Mucosa of stomach (tissue), 1 donor: ENCODE data around the gene GPR39.

Source experiments
- H3K27me3 ChIP-seq: one replicate; pipeline ENCODE4 v1.7.0; 2013; ENCODE audit warnings: mild to moderate bottlenecking, low read length; ENCODE audit not compliant: control insufficient read depth, insufficient read depth
- H3K36me3 ChIP-seq: one replicate; pipeline ENCODE4 v1.7.0; 2013; ENCODE audit warnings: low read length; ENCODE audit not compliant: control insufficient read depth, insufficient read depth
- H3K4me1 ChIP-seq: one replicate; pipeline ENCODE4 v1.7.0; 2013; ENCODE audit warnings: mild to moderate bottlenecking, low read length; ENCODE audit not compliant: control insufficient read depth, insufficient read depth
- H3K4me3 ChIP-seq: one replicate; pipeline ENCODE4 v1.7.0; 2013; ENCODE audit warnings: low read length
- H3K9ac ChIP-seq: one replicate; pipeline ENCODE4 v1.7.0; 2013; ENCODE audit warnings: mild to moderate bottlenecking, low read length, moderate library complexity
- H3K9me3 ChIP-seq: one replicate; pipeline ENCODE4 v1.7.0; 2013; ENCODE audit warnings: mild to moderate bottlenecking, low read length, moderate library complexity; ENCODE audit not compliant: control insufficient read depth
- donor health status: Pancreatic carcinoma.

Gene GPR39

DNA sequence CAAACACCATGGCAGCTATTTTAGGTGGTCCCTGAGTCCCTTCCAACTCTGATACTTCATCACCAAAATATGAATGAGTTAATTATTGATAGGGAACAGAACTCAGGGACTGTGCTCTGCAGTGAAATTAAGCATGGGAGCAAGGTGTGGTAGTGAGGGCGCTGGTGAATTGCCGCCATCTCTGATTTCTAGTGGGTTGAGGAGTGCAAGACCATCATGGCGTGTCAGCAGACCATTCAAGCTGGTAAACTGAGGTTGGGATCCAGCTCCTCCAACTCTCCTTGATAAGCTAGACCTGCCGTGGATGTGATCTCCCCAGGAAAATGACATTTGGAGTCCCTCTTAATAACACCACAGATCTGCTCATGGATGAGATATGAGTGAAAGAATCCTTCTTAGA is 183.0 kb downstream of the GPR39 start:
- no peaks in the 10 kb centered on the region for H3K4me1 ChIP-seq
- no peak overlapping the region for H3K9ac ChIP-seq
- no peaks in the 10 kb centered on the region for H3K36me3 ChIP-seq
- no peaks in the 10 kb centered on the region for H3K9me3 ChIP-seq
- no peaks in the 10 kb centered on the region for H3K27me3 ChIP-seq
- no peak overlapping the region for H3K4me3 ChIP-seq

DNA sequence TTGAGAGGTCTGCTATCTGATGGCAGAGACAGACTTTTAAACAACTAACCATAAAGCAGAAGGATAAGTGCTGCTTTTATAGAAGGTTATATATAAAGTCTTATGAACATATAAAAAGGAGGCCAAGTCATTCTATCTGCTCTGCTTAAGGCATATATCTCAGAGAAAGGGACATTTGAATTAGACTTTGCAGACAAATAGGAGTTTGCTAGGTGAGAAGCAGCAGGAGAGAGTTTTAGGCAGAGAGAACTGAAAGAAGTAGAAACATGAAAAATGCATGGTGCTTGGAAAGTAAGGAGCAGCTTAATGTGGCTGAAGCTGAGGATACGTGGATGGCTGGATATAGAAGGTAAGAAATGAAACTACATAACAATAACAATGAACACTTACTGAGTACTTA is 188.0 kb downstream of the GPR39 start:
- H3K36me3 ChIP-seq = no peaks in the 10 kb centered on the region
- H3K9ac ChIP-seq = no peak overlapping the region
- H3K4me3 ChIP-seq = no peak overlapping the region
- no peaks in the 10 kb centered on the region for H3K27me3 ChIP-seq
- no peaks in the 10 kb centered on the region for H3K9me3 ChIP-seq
- H3K4me1 ChIP-seq = no peaks in the 10 kb centered on the region

DNA sequence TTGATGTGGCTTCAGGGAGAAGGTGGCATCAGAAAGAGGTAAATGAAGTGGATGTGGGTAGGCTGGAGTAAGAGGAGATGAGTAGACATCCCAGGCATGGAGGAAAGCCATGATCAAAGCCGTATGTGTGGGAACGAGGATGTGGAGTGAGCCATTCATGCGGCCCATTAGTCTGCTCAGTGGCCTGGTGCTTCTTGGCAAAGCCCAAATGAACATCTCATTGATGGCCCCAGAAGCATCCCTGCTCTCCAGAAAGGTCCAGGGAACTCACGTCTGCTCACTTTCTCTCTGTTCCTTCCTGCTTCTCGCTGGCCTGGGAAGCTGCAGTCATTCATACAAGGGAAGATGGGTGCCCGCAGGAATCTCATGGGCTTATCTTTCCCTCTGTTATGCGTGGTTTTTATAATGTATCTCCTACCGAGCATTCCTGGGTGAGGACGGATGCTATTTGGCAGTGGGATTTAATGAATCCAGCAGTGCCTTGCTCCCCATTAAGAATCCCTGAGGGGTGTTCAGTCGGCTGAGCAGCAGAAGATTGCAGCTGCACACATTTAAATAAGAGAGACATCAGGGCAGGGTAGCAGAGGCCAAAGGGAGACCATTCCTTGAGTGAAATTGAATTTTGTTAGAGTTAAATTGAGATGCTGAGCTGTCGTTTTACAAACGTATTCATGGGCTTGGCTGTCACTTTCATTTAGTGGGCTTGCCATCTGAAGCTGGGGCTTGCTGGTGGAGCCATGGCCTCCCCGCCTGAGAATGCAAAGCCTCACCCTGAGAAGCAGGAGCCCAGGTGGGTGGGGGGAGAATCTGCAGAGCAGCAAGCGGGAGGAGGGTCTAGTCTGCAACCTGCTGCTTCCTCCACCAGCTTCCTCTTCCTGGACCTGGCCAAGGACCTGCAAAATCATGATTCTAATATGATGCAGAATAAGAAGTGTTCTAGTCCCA is 188.9 kb downstream of the GPR39 start:
- Histone ChIP-seq H3K27me3 (no peaks in the 10 kb centered on the region), H3K4me3 (no peak overlapping the region), H3K9ac (no peak overlapping the region), H3K36me3 (no peaks in the 10 kb centered on the region), H3K4me1 (no peaks in the 10 kb centered on the region), H3K9me3 (no peaks in the 10 kb centered on the region)

GRCh38 chr2:132606649-132607048 is 190.0 kb downstream of the GPR39 start:
- H3K4me1 ChIP-seq = no peaks in the 10 kb centered on the region
- no peak overlapping the region for H3K9ac ChIP-seq
- no peaks in the 10 kb centered on the region for H3K9me3 ChIP-seq
- no peak overlapping the region for H3K4me3 ChIP-seq
- H3K36me3 ChIP-seq = no peaks in the 10 kb centered on the region
- no peaks in the 10 kb centered on the region for H3K27me3 ChIP-seq

GRCh38 chr2:132607426-132608090 is 191.0 kb downstream of the GPR39 start:
- Histone ChIP-seq H3K27me3 (no peaks in the 10 kb centered on the region), H3K9ac (no peak overlapping the region), H3K9me3 (no peaks in the 10 kb centered on the region), H3K4me1 (no peaks in the 10 kb centered on the region), H3K36me3 (no peaks in the 10 kb centered on the region), H3K4me3 (no peak overlapping the region)

- Histone ChIP-seq H3K36me3 (no peaks in the 10 kb centered on the region), H3K4me3 (no peak overlapping the region), H3K27me3 (no peaks in the 10 kb centered on the region), H3K4me1 (no peaks in the 10 kb centered on the region), H3K9ac (no peak overlapping the region), H3K9me3 (no peaks in the 10 kb centered on the region)
These were observed 191.7 kb downstream of the GPR39 start for GRCh38 chr2:132608311-132608710.

- Histone ChIP-seq H3K9ac (no peak overlapping the region), H3K4me1 (no peaks in the 10 kb centered on the region), H3K27me3 (no peaks in the 10 kb centered on the region), H3K4me3 (no peak overlapping the region), H3K9me3 (no peaks in the 10 kb centered on the region), H3K36me3 (no peaks in the 10 kb centered on the region)
These were observed 192.7 kb downstream of the GPR39 start for GRCh38 chr2:132609101-132609890.

DNA sequence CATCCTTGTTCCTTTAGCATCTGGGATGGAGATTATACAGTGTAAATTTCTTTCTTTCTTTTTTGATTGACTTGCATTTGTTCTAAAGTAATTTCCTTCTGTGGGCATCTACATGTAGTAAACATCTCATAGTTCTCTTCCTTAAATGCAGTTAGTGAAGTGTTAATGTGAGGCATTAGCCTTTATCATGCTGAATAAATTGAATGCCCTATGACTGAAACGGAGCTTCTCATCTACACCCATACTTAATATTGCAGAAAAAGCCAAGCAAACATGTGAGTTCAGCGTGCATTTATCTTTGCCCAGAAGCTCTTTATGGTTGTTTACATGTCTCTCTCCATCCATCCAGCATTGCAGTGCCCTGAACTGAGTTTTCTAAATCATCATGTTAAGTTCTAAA is 195.1 kb downstream of the GPR39 start:
- Histone ChIP-seq H3K4me1 (no peaks in the 10 kb centered on the region), H3K4me3 (no peak overlapping the region), H3K9me3 (no peaks in the 10 kb centered on the region), H3K36me3 (no peaks in the 10 kb centered on the region), H3K9ac (no peak overlapping the region), H3K27me3 (no peaks in the 10 kb centered on the region)

DNA sequence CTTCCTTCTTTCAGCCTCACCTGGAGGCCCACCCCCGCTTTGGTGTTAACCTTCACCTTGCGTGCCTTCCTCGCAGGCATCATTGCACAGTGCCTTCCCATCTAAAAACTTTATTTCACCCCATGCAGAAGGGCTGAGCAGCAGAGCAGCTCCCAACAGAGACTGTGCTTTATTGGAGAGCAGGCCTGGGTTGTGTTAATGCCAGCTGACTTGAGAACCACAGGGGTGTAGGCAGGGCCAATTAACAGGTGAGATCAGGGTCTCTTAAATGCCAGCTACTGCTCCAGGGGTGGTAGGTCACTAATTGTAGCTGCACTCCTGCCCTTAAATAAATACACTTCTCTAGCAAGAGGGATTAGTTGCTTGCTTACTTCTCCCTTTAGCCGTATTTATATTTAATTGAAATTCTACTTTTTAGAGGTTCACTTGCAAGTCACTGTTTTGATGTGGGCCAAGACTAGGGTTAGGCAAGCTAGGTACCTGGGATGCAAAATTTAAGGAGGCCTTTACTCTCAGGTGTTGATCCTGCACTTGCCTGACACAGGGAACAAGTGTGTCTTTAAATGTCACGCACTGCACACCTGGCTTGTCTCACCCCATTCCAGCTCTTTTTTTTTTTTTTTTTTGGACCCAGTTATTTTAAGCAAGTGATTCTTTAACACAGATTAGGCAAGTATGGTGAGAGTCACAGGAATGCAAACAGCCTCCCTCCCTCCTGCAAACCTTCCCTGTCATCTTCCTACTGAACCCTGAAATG is 198.9 kb downstream of the GPR39 start:
- no peak overlapping the region for H3K4me3 ChIP-seq
- H3K4me1 ChIP-seq = no peaks in the 10 kb centered on the region
- H3K9ac ChIP-seq = no peak overlapping the region
- no peaks in the 10 kb centered on the region for H3K36me3 ChIP-seq
- H3K9me3 ChIP-seq = no peaks in the 10 kb centered on the region
- H3K27me3 ChIP-seq = no peaks in the 10 kb centered on the region

- Histone ChIP-seq H3K4me3 (no peak overlapping the region), H3K9ac (no peak overlapping the region), H3K36me3 (no peaks in the 10 kb centered on the region), H3K27me3 (no peaks in the 10 kb centered on the region), H3K9me3 (no peaks in the 10 kb centered on the region), H3K4me1 (peaks cover 9% of the 10 kb centered on the region)
These were observed 201.4 kb downstream of the GPR39 start for GRCh38 chr2:132617989-132618388.

GRCh38 chr2:132618734-132619133 is 202.1 kb downstream of the GPR39 start:
- Histone ChIP-seq H3K4me1 (peaks cover 17% of the 10 kb centered on the region), H3K9ac (no peak overlapping the region), H3K9me3 (no peaks in the 10 kb centered on the region), H3K4me3 (no peak overlapping the region), H3K27me3 (no peaks in the 10 kb centered on the region), H3K36me3 (no peaks in the 10 kb centered on the region)
